PC-3 (cell line): Measurements from ENCODE around the gene PCBP2.

Source experiments
- EZH2 ChIP-seq: fragments of 300-600 bp; sonication (generic); IDR thresholded peaks from one replicate; pipeline ENCODE4 v1.6.1; 2017; ENCODE audit warnings: antibody characterized with exemption, mild to moderate bottlenecking, low read length; ENCODE audit not compliant: unreplicated experiment
- TF ChIP-seq, protein P1 (sequence below): fragments of 300-600 bp; sonication (generic); conservative IDR thresholded peaks from 2 replicates; pipeline ENCODE4 v1.5.1; 2017; ENCODE audit warnings: antibody characterized with exemption, low read depth, mild to moderate bottlenecking, low read length

DNA sequence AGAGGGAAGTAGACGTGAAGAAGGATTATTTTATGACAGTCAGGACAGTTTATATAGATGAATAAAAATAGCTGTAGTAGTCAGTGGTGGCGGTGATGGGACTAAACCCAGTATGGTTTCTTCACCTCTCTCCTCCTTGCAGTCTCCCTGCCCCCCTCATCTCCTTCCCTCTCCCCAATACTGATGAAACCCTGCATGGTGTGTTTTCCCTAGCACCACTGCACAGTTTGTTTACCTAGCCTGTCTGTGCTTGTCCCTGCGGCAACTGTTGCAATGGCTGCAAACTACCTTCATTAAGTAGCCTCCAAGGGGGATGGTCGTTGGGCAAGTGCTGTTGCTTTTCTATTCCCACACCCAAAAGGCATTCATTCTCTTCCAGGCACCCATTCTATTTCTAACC lies 14.7 kb downstream of the PCBP2 start:
- TF ChIP-seq, protein P1, sequence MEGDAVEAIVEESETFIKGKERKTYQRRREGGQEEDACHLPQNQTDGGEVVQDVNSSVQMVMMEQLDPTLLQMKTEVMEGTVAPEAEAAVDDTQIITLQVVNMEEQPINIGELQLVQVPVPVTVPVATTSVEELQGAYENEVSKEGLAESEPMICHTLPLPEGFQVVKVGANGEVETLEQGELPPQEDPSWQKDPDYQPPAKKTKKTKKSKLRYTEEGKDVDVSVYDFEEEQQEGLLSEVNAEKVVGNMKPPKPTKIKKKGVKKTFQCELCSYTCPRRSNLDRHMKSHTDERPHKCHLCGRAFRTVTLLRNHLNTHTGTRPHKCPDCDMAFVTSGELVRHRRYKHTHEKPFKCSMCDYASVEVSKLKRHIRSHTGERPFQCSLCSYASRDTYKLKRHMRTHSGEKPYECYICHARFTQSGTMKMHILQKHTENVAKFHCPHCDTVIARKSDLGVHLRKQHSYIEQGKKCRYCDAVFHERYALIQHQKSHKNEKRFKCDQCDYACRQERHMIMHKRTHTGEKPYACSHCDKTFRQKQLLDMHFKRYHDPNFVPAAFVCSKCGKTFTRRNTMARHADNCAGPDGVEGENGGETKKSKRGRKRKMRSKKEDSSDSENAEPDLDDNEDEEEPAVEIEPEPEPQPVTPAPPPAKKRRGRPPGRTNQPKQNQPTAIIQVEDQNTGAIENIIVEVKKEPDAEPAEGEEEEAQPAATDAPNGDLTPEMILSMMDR: no peak
- TF ChIP-seq EZH2: no peak
